Measurements from ENCODE around the gene CHSY3.

Gene CHSY3

GRCh38 chr5:130102960-130103359 is 198.7 kb downstream of the CHSY3 start:
- DNase-seq: no peak

GRCh38 chr5:130104895-130105688 is 200.8 kb downstream of the CHSY3 start:
- no peak for DNase-seq

- no peak for DNase-seq
These were observed 202.2 kb downstream of the CHSY3 start for GRCh38 chr5:130106480-130106879.

GRCh38 chr5:130109152-130109551 is 204.9 kb downstream of the CHSY3 start:
- peak; percentile 50 for DNase-seq

- DNase-seq: no peak
These were observed 206.1 kb downstream of the CHSY3 start for GRCh38 chr5:130110328-130110727.

GRCh38 chr5:130111746-130112145 is 207.5 kb downstream of the CHSY3 start:
- DNase-seq: no peak

- no peak for DNase-seq
These were observed 208.0 kb downstream of the CHSY3 start for GRCh38 chr5:130112246-130112645.

- DNase-seq: no peak
These were observed 211.4 kb downstream of the CHSY3 start for GRCh38 chr5:130115686-130116085.

GRCh38 chr5:130116462-130116861 is 212.2 kb downstream of the CHSY3 start:
- no peak for DNase-seq

- DNase-seq: no peak
These were observed 212.7 kb downstream of the CHSY3 start for GRCh38 chr5:130116972-130117371.

GRCh38 chr5:130126746-130127145 is 222.5 kb downstream of the CHSY3 start:
- no peak for DNase-seq

- peak; percentile 2 for DNase-seq
These were observed 231.2 kb downstream of the CHSY3 start for GRCh38 chr5:130135506-130135905.

- no peak for DNase-seq
These were observed 232.0 kb downstream of the CHSY3 start for GRCh38 chr5:130136300-130136699.

GRCh38 chr5:130137681-130138080 is 233.4 kb downstream of the CHSY3 start:
- DNase-seq: no peak

- DNase-seq: no peak
These were observed 234.3 kb downstream of the CHSY3 start for GRCh38 chr5:130138406-130139045.

- DNase-seq: peak; percentile 16
These were observed 237.5 kb downstream of the CHSY3 start for GRCh38 chr5:130141659-130142320.

GRCh38 chr5:130151239-130151638 is 247.0 kb downstream of the CHSY3 start:
- no peak for DNase-seq

- DNase-seq: no peak
These were observed 251.2 kb downstream of the CHSY3 start for GRCh38 chr5:130155345-130156011.

- no peak for DNase-seq
These were observed 253.8 kb downstream of the CHSY3 start for GRCh38 chr5:130158036-130158435.

GRCh38 chr5:130159968-130160367 is 255.7 kb downstream of the CHSY3 start:
- no peak for DNase-seq

GRCh38 chr5:130164966-130165365 is 260.7 kb downstream of the CHSY3 start:
- DNase-seq: no peak

GRCh38 chr5:130166839-130167490 is 262.7 kb downstream of the CHSY3 start:
- no peak for DNase-seq

GRCh38 chr5:130168211-130168610 is 263.9 kb downstream of the CHSY3 start:
- no peak for DNase-seq
